Measurements from ENCODE around the gene PRKCA.

The PRKCA gene

GRCh38 chr17:66795486-66795885, 493.1 kb downstream of the PRKCA start:
- Histone ChIP-seq H3K27ac (no peak overlapping the region), H2AFZ (ENCODE audit: low read depth) (no peak overlapping the region), H4K20me1 (ENCODE audit: insufficient read depth) (no peaks in the 10 kb centered on the region), H3K27me3 (ENCODE audit: insufficient read depth, low read depth) (no peaks in the 10 kb centered on the region), H3K4me1 (ENCODE audit: low read depth, poor library complexity, severe bottlenecking) (no peaks in the 10 kb centered on the region), H3K79me2 (ENCODE audit: insufficient read depth, low read depth) (no peaks in the 10 kb centered on the region), H3K9ac (no peak overlapping the region), H3K4me3 (IDR thresholded peaks at IDR 0.05; ENCODE audit: insufficient read depth, low read depth, low read length) (no peak overlapping the region), H3K4me2 (no peak overlapping the region), H3K36me3 (ENCODE audit: insufficient read depth) (no peaks in the 10 kb centered on the region)
- TF ChIP-seq, protein P1, sequence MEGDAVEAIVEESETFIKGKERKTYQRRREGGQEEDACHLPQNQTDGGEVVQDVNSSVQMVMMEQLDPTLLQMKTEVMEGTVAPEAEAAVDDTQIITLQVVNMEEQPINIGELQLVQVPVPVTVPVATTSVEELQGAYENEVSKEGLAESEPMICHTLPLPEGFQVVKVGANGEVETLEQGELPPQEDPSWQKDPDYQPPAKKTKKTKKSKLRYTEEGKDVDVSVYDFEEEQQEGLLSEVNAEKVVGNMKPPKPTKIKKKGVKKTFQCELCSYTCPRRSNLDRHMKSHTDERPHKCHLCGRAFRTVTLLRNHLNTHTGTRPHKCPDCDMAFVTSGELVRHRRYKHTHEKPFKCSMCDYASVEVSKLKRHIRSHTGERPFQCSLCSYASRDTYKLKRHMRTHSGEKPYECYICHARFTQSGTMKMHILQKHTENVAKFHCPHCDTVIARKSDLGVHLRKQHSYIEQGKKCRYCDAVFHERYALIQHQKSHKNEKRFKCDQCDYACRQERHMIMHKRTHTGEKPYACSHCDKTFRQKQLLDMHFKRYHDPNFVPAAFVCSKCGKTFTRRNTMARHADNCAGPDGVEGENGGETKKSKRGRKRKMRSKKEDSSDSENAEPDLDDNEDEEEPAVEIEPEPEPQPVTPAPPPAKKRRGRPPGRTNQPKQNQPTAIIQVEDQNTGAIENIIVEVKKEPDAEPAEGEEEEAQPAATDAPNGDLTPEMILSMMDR (conservative IDR thresholded peaks at IDR 0.05; ENCODE audit: low read depth, low read length) = no peak

- H3K27me3 ChIP-seq (ENCODE audit: insufficient read depth, low read depth) = no peaks in the 10 kb centered on the region
- H3K36me3 ChIP-seq (ENCODE audit: insufficient read depth) = no peaks in the 10 kb centered on the region
- H3K27ac ChIP-seq = no peak overlapping the region
- no peak overlapping the region for H3K9ac ChIP-seq
- no peaks in the 10 kb centered on the region for H4K20me1 ChIP-seq (ENCODE audit: insufficient read depth)
- no peaks in the 10 kb centered on the region for H3K79me2 ChIP-seq (ENCODE audit: insufficient read depth, low read depth)
- H2AFZ ChIP-seq (ENCODE audit: low read depth) = no peak overlapping the region
- H3K4me1 ChIP-seq (ENCODE audit: low read depth, poor library complexity, severe bottlenecking) = no peaks in the 10 kb centered on the region
- TF ChIP-seq, protein P1 (conservative IDR thresholded peaks at IDR 0.05; ENCODE audit: low read depth, low read length) = no peak
- H3K4me2 ChIP-seq = no peak overlapping the region
- no peak overlapping the region for H3K4me3 ChIP-seq (IDR thresholded peaks at IDR 0.05; ENCODE audit: insufficient read depth, low read depth, low read length)
Observed at GRCh38 chr17:66799849-66800537, 497.6 kb downstream of the PRKCA start.

DNA sequence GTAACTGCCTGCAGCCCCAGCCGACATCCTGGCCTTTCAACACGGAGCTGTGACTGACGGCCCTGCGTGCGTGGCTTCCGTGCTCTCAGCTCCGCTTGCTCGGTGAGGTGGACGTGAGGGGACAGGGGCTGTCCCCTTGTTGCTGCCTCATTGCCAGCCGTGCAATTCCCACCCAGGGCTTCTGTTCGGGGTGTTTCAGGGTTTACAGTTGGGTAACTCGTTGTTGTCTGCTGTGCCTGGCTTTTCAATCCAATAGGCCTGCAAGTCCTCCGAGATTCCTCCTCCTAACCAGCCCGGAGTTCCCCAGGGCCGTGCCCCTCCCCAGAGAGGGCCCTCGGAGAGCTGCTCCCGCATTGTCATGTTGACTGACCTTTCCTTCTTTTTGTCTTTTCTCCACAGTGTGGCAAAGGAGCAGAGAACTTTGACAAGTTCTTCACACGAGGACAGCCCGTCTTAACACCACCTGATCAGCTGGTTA, 501.1 kb downstream of the PRKCA start:
- Histone ChIP-seq H3K27ac (no peak overlapping the region), H2AFZ (ENCODE audit: low read depth) (no peak overlapping the region), H3K79me2 (ENCODE audit: insufficient read depth, low read depth) (no peaks in the 10 kb centered on the region), H3K4me2 (no peak overlapping the region), H4K20me1 (ENCODE audit: insufficient read depth) (no peaks in the 10 kb centered on the region), H3K9ac (no peak overlapping the region), H3K4me1 (ENCODE audit: low read depth, poor library complexity, severe bottlenecking) (no peaks in the 10 kb centered on the region), H3K27me3 (ENCODE audit: insufficient read depth, low read depth) (no peaks in the 10 kb centered on the region), H3K4me3 (IDR thresholded peaks at IDR 0.05; ENCODE audit: insufficient read depth, low read depth, low read length) (no peak overlapping the region), H3K36me3 (ENCODE audit: insufficient read depth) (no peaks in the 10 kb centered on the region)
- TF ChIP-seq, protein P1 (conservative IDR thresholded peaks at IDR 0.05; ENCODE audit: low read depth, low read length) = no peak

GRCh38 chr17:66805567-66805966, 503.2 kb downstream of the PRKCA start:
- Histone ChIP-seq H3K4me3 (IDR thresholded peaks at IDR 0.05; ENCODE audit: insufficient read depth, low read depth, low read length) (no peak overlapping the region), H2AFZ (ENCODE audit: low read depth) (no peak overlapping the region), H3K4me2 (no peak overlapping the region), H3K4me1 (ENCODE audit: low read depth, poor library complexity, severe bottlenecking) (no peaks in the 10 kb centered on the region), H4K20me1 (ENCODE audit: insufficient read depth) (no peaks in the 10 kb centered on the region), H3K27me3 (ENCODE audit: insufficient read depth, low read depth) (no peaks in the 10 kb centered on the region), H3K9ac (no peak overlapping the region), H3K79me2 (ENCODE audit: insufficient read depth, low read depth) (no peaks in the 10 kb centered on the region), H3K27ac (no peak overlapping the region), H3K36me3 (ENCODE audit: insufficient read depth) (no peaks in the 10 kb centered on the region)
- TF ChIP-seq, protein P1 (conservative IDR thresholded peaks at IDR 0.05; ENCODE audit: low read depth, low read length) = no peak
